H1 (cell line): ENCODE results near the gene IL6ST. TPM values are rescaled to one million over a fixed set of nuclear protein-coding genes. Genes with fewer than 3 reads are reported as not detected.

Experiments used
- CTCF ChIA-PET: fragments of 300-600 bp; sonication (Branson Sonifier 250); formaldehyde crosslinking; loops from one replicate; lab custom pipeline; 2021; ENCODE audit not compliant: partially characterized antibody; lab: Charles Lee
- POLR2A ChIA-PET: fragments of 300-600 bp; sonication (Branson Sonifier 250); formaldehyde crosslinking; loops from one replicate; lab custom pipeline; 2021; ENCODE audit warnings: inconsistent platforms; ENCODE audit not compliant: partially characterized antibody; lab: Charles Lee
- DNase-seq, 2 experiments: peaks; one replicate each; pipeline versions ENCODE4 v3.0.0 to v3.0.0-alpha.2; 2010 to 2022; ENCODE audit warnings: low spot score in 2 of 2, low read depth in 1 of 2, mixed read lengths in 1 of 2
- FAIRE-seq: peaks from 2 replicates; lab custom pipeline; 2011; peaks lifted over from hg19 to GRCh38; lab: Jason Lieb, UNC
- H2AFZ ChIP-seq: 2 replicates; pipeline ENCODE4 v1.8.1; 2012; ENCODE audit warnings: low read length, inconsistent platforms
- H2AK5ac ChIP-seq: 2 replicates; pipeline ENCODE4 v1.6.1; 2013; ENCODE audit warnings: low read depth, low read length
- H2BK120ac ChIP-seq: replicated peaks from 2 replicates; pipeline ENCODE3; 2013; ENCODE audit warnings: low read depth, low read length, inconsistent platforms
- H2BK12ac ChIP-seq: 2 replicates; pipeline ENCODE4 v1.6.1; 2013; ENCODE audit warnings: low read depth, low read length
- H2BK15ac ChIP-seq: 2 replicates; pipeline ENCODE4 v1.6.1; 2013; ENCODE audit warnings: low read length
- H2BK20ac ChIP-seq: 2 replicates; pipeline ENCODE4 v1.6.1; 2013; ENCODE audit warnings: low read length
- H2BK5ac ChIP-seq: 2 replicates; pipeline ENCODE4 v1.6.1; 2013; ENCODE audit warnings: low read depth, low read length
- H3K14ac ChIP-seq: 2 replicates; pipeline ENCODE4 v1.6.1; 2013; ENCODE audit warnings: inconsistent platforms; ENCODE audit not compliant: insufficient read length
- H3K18ac ChIP-seq: 2 replicates; pipeline ENCODE4 v1.6.1; 2013; ENCODE audit warnings: low read length; ENCODE audit errors: extremely low read depth
- H3K23ac ChIP-seq: 2 replicates; pipeline ENCODE4 v1.6.1; 2013; ENCODE audit warnings: inconsistent platforms; ENCODE audit not compliant: insufficient read length
- H3K23me2 ChIP-seq: 2 replicates; pipeline ENCODE4 v1.6.1; 2013; ENCODE audit warnings: low read depth, low read length
- H3K27ac ChIP-seq: 2 replicates; pipeline ENCODE4 v1.6.1; 2011; ENCODE audit warnings: low read depth, low read length, inconsistent platforms
- H3K27me3 ChIP-seq, 4 experiments: replicated peaks in 1 of 4; 1 replicate in 1 of 4; 2 replicates in 3 of 4; pipeline versions ENCODE4 v1.6.1 to v1.8.1; 2011 to 2013; ENCODE audit warnings: low read length in 3 of 4, mild to moderate bottlenecking in 3 of 4, inconsistent platforms in 2 of 4, mixed read lengths in 2 of 4, moderate library complexity in 1 of 4; ENCODE audit not compliant: control insufficient read depth in 3 of 4, insufficient read depth in 3 of 4; ENCODE audit errors: extremely low read depth in 1 of 4
- H3K36me3 ChIP-seq, 4 experiments: 2 replicates each; pipeline versions ENCODE4 v1.6.1 to v1.8.1; 2011 to 2013; ENCODE audit warnings: mild to moderate bottlenecking in 4 of 4, low read length in 3 of 4, moderate library complexity in 2 of 4, control low read depth in 1 of 4, inconsistent platforms in 1 of 4; ENCODE audit not compliant: insufficient read depth in 4 of 4, control insufficient read depth in 2 of 4
- H3K4ac ChIP-seq: replicated peaks from 2 replicates; pipeline ENCODE3; 2013; ENCODE audit warnings: low read length, low read depth, mixed read lengths, inconsistent platforms; ENCODE audit not compliant: insufficient read length
- H3K4me1 ChIP-seq, 4 experiments: replicated peaks in 1 of 4; 1 replicate in 1 of 4; 2 replicates in 3 of 4; pipeline versions ENCODE4 v1.6.1 to v1.8.1; 2011 to 2013; ENCODE audit warnings: low read length in 3 of 4, inconsistent platforms in 2 of 4, mixed read lengths in 1 of 4; ENCODE audit not compliant: insufficient read depth in 4 of 4, control insufficient read depth in 3 of 4
- H3K4me2 ChIP-seq, 2 experiments: 2 replicates each; pipeline versions ENCODE4 v1.6.1 to v1.8.1; 2011 to 2013; ENCODE audit warnings: low read depth in 2 of 2, low read length in 2 of 2, control low read depth in 1 of 2, inconsistent platforms in 1 of 2, mild to moderate bottlenecking in 1 of 2; ENCODE audit not compliant: insufficient read depth in 1 of 2
- H3K4me3 ChIP-seq, 4 experiments: fragments of 200-600, 300-600 bp in 1 of 4; sonication (generic), shearing (Covaris generic), sonication (Bioruptor Twin) in 1 of 4; 2 replicates each; pipeline versions ENCODE4 v1.5.1 to v1.8.1; 2011 to 2016; ENCODE audit warnings: low read length in 4 of 4, low read depth in 3 of 4, control low read depth in 2 of 4, inconsistent platforms in 2 of 4, mild to moderate bottlenecking in 2 of 4, mixed read lengths in 1 of 4, moderate library complexity in 1 of 4; ENCODE audit not compliant: insufficient read depth in 2 of 4; ENCODE audit errors: extremely low read depth in 1 of 4
- H3K56ac ChIP-seq: replicated peaks from 2 replicates; pipeline ENCODE3; 2013; ENCODE audit warnings: low read depth, mild to moderate bottlenecking, mixed read lengths, low read length, inconsistent platforms; ENCODE audit not compliant: insufficient read length
- H3K79me1 ChIP-seq: 2 replicates; pipeline ENCODE4 v1.6.1; 2013; ENCODE audit warnings: low read depth, low read length, control low read depth
- H3K79me2 ChIP-seq, 2 experiments: 2 replicates each; pipeline versions ENCODE4 v1.6.1 to v1.8.1; 2012 to 2013; ENCODE audit warnings: low read length in 2 of 2, mild to moderate bottlenecking in 2 of 2, inconsistent platforms in 1 of 2; ENCODE audit not compliant: insufficient read depth in 2 of 2, control insufficient read depth in 1 of 2
- H3K9ac ChIP-seq, 4 experiments: replicated peaks in 1 of 4; 1 replicate in 1 of 4; 2 replicates in 3 of 4; pipeline versions ENCODE4 v1.6.1 to v1.8.1; 2011 to 2013; ENCODE audit warnings: low read depth in 3 of 4, low read length in 3 of 4, control low read depth in 2 of 4, mild to moderate bottlenecking in 2 of 4, moderate library complexity in 2 of 4, inconsistent platforms in 1 of 4; ENCODE audit errors: extremely low read depth in 1 of 4
- H3K9me3 ChIP-seq, 2 experiments: 2 replicates each; pipeline versions ENCODE4 v1.6.1 to v1.8.1; 2012 to 2013; ENCODE audit warnings: mild to moderate bottlenecking in 2 of 2, moderate library complexity in 2 of 2, control low read depth in 1 of 2, inconsistent platforms in 1 of 2, low read depth in 1 of 2, low read length in 1 of 2, mixed read lengths in 1 of 2; ENCODE audit not compliant: insufficient read depth in 2 of 2
- H4K20me1 ChIP-seq, 2 experiments: replicated peaks in 1 of 2; 2 replicates each; pipeline versions ENCODE3 to v1.8.1; 2011 to 2013; ENCODE audit warnings: inconsistent platforms in 2 of 2, low read length in 2 of 2, mild to moderate bottlenecking in 1 of 2; ENCODE audit not compliant: insufficient read depth in 2 of 2, control insufficient read depth in 1 of 2
- H4K5ac ChIP-seq: 2 replicates; pipeline ENCODE4 v1.6.1; 2013; ENCODE audit warnings: low read length, low read depth, mixed read lengths, inconsistent platforms; ENCODE audit not compliant: insufficient read length
- H4K8ac ChIP-seq: 2 replicates; pipeline ENCODE4 v1.8.0; 2013; ENCODE audit warnings: mild to moderate bottlenecking, moderate library complexity, low read length, inconsistent platforms; ENCODE audit not compliant: insufficient read depth; ENCODE audit errors: extremely low read depth
- H4K91ac ChIP-seq: replicated peaks from 2 replicates; pipeline ENCODE3; 2013; ENCODE audit warnings: low read length, mixed read lengths, inconsistent platforms; ENCODE audit not compliant: insufficient read length
- CTBP2 ChIP-seq: IDR thresholded peaks from 2 replicates; pipeline ENCODE4 v1.7.0; 2011; ENCODE audit warnings: borderline replicate concordance, mild to moderate bottlenecking, moderate library complexity, mixed read lengths, low read length; ENCODE audit not compliant: insufficient read depth, insufficient read length
- JUND ChIP-seq: IDR thresholded peaks from 2 replicates; pipeline ENCODE4 v1.6.1; 2011; ENCODE audit warnings: mild to moderate bottlenecking, improper control_type of control experiment, low read length
- POLR2A ChIP-seq, 2 experiments: IDR thresholded peaks; 1 replicate in 1 of 2; 2 replicates in 1 of 2; pipeline ENCODE4 v1.6.1; 2011; ENCODE audit warnings: low read depth in 2 of 2, low read length in 2 of 2, mild to moderate bottlenecking in 2 of 2; ENCODE audit errors: control extremely low read depth in 1 of 2
- TEAD4 ChIP-seq: IDR thresholded peaks from 2 replicates; pipeline ENCODE4 v1.6.1; 2012; ENCODE audit warnings: low read depth, low read length, inconsistent platforms, mixed read lengths
- ZNF274 ChIP-seq: IDR thresholded peaks from 2 replicates; pipeline ENCODE4 v1.7.0; 2012; ENCODE audit warnings: low read length, borderline replicate concordance; ENCODE audit errors: extremely low read depth
- WGBS, 2 experiments: shearing (Covaris generic) in 1 of 2; methylation state at CpG; one replicate each; pipeline versions ENCODE4 v1.1.6 to v1.1.7; 2013 to 2015; ENCODE audit warnings: low lambda C conversion rate in 2 of 2, mixed read lengths in 2 of 2, inconsistent platforms in 1 of 2, low coverage in 1 of 2, missing lambda C conversion rate in 1 of 2; ENCODE audit not compliant: insufficient replicate concordance in 2 of 2, insufficient coverage in 1 of 2, insufficient read length in 1 of 2; ENCODE audit errors: extremely low coverage in 1 of 2, missing lambda C conversion rate in 1 of 2; 5-methylcytosine and 5-hydroxymethylcytosine counted together
- polyA plus RNA-seq, 7 experiments: library from polyadenylated mRNA; depleted of rRNA in 3 of 7; stranded (reverse) in 5 of 7; unstranded in 2 of 7; fragments of >200 nt in 5 of 7; fragments of 200-250 nt in 2 of 7; gene quantifications; 1 replicate in 5 of 7; 2 replicates in 1 of 7; 4 replicates in 1 of 7; pipeline versions ENCODE4 v1.2.1 to v1.2.3, GENCODE V29; 2011 to 2013; ENCODE audit warnings: missing spikeins in 2 of 7, mixed read lengths in 2 of 7
- total RNA-seq: library from RNA; stranded (reverse); fragmentation: NEBNext Ultra II Directional; extraction: Animal tissue kit (Norgen Biotek cat#: 25700); gene quantifications from 2 replicates; pipeline ENCODE4 v1.2.1, GENCODE V29; 2021

The IL6ST gene
- total and polyA plus RNA-seq, 2 of the 8 experiments (the other 6 are each of a cell fraction or from before 2014, with no cell fraction given) = 1.4 to 11.1 TPM

DNA sequence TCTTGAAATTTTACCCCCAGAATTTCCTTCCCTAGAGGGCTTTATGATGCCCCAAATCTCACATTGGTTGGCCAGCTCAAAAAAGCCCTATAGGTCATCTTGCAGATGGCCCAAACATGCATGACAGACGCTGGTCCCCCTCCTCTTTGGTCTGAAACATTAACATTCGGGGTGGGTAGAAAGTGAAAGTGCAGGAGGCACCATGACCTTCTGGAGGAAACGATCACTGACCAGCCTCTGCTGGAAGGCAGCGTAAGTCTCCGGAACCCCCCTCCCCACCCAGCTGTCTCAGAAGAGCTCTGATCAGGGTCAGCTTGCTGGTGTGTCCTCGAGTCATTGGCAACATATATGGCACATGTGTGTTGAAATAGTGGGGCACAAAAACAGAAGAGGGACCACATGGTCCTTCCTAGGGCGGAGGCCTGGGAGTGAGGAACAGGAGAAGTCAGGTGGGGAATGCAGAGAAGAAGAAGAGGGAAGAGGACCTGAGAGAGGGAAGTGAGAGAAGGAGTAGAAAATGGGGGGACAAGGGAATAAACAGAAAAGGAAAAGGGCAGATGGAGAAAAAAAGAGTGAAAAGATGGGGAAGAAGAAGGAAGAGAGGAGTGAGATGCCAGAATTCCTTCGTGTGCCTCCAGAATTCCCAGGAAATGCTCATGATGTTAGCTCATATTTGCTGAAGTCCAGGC is 97.4 kb downstream of the IL6ST start:
- ChIA-PET CTCF (no interaction called here), POLR2A (no interaction called here)
- no peak overlapping the region for H3K23ac ChIP-seq
- no peak overlapping the region for H3K4ac ChIP-seq
- H3K27ac ChIP-seq = no peak overlapping the region
- no peak overlapping the region for H2BK12ac ChIP-seq
- no peak overlapping the region for H4K91ac ChIP-seq
- H3K9ac ChIP-seq = no peak overlapping the region
- H2BK15ac ChIP-seq = no peak overlapping the region
- no peak overlapping the region for H3K14ac ChIP-seq
- no peaks in the 10 kb centered on the region for H3K36me3 ChIP-seq
- H2BK120ac ChIP-seq = no peak overlapping the region
- no peaks in the 10 kb centered on the region for H3K79me1 ChIP-seq
- no peaks in the 10 kb centered on the region for H3K9me3 ChIP-seq
- H3K79me2 ChIP-seq = no peaks in the 10 kb centered on the region
- no peak overlapping the region for H3K4me3 ChIP-seq
- H2BK20ac ChIP-seq = no peak overlapping the region
- H2BK5ac ChIP-seq = no peak overlapping the region
- no peaks in the 10 kb centered on the region for H3K4me1 ChIP-seq
- no peak overlapping the region for H4K8ac ChIP-seq
- no peak overlapping the region for H3K56ac ChIP-seq
- H2AFZ ChIP-seq = no peak overlapping the region
- H3K4me2 ChIP-seq = no peak overlapping the region
- H3K27me3 ChIP-seq = no peaks in the 10 kb centered on the region
- no peak for TF ChIP-seq TEAD4
- no peak for TF ChIP-seq POLR2A (IDR thresholded peaks at IDR 0.05; ENCODE audit: control extremely low read depth in 1 of 2, low read depth in 2 of 2, low read length in 2 of 2)
- TF ChIP-seq CTBP2 = no peak
- no peak for TF ChIP-seq ZNF274
- TF ChIP-seq JUND = no peak
- H2AK5ac ChIP-seq = no peak overlapping the region; the same call in 1 of the 2 replicates
- H4K20me1 ChIP-seq = no peaks in the 10 kb centered on the region
- no peaks in the 10 kb centered on the region for H3K23me2 ChIP-seq
- no peak overlapping the region for H3K18ac ChIP-seq
- H4K5ac ChIP-seq = no peak overlapping the region
- no peak for FAIRE-seq
- WGBS, 2 experiments = 90% methylated on average over 8 of the region's 8 CpGs; no CpG with 5 or more reads in 1 of the 2 experiments
- DNase-seq = no peak
